ENCODE data around the gene MIPEP.

DNA sequence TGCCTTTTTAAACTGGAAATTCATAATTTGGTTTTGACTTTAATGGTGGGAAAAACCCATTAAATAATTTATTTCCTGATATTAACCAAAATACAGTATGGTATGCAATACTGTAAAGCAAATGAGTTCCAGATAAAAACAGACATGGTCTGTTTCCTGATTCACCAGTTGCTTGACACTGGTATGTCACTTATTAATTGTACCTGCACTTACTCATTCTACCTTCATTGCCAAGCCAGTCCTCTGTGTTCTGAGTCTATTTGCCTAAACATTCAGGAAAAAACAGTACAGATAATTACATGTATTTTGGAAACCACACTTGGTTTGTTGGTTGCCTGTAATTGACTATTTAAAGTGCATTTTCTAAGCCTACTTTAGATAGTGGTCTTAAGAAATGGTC is 159.7 kb downstream of the MIPEP start:
- TF ChIP-seq, protein P1, sequence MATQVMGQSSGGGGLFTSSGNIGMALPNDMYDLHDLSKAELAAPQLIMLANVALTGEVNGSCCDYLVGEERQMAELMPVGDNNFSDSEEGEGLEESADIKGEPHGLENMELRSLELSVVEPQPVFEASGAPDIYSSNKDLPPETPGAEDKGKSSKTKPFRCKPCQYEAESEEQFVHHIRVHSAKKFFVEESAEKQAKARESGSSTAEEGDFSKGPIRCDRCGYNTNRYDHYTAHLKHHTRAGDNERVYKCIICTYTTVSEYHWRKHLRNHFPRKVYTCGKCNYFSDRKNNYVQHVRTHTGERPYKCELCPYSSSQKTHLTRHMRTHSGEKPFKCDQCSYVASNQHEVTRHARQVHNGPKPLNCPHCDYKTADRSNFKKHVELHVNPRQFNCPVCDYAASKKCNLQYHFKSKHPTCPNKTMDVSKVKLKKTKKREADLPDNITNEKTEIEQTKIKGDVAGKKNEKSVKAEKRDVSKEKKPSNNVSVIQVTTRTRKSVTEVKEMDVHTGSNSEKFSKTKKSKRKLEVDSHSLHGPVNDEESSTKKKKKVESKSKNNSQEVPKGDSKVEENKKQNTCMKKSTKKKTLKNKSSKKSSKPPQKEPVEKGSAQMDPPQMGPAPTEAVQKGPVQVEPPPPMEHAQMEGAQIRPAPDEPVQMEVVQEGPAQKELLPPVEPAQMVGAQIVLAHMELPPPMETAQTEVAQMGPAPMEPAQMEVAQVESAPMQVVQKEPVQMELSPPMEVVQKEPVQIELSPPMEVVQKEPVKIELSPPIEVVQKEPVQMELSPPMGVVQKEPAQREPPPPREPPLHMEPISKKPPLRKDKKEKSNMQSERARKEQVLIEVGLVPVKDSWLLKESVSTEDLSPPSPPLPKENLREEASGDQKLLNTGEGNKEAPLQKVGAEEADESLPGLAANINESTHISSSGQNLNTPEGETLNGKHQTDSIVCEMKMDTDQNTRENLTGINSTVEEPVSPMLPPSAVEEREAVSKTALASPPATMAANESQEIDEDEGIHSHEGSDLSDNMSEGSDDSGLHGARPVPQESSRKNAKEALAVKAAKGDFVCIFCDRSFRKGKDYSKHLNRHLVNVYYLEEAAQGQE (IDR thresholded peaks at IDR 0.05; ENCODE audit: borderline replicate concordance) = no peak
- TF ChIP-seq, protein P2, sequence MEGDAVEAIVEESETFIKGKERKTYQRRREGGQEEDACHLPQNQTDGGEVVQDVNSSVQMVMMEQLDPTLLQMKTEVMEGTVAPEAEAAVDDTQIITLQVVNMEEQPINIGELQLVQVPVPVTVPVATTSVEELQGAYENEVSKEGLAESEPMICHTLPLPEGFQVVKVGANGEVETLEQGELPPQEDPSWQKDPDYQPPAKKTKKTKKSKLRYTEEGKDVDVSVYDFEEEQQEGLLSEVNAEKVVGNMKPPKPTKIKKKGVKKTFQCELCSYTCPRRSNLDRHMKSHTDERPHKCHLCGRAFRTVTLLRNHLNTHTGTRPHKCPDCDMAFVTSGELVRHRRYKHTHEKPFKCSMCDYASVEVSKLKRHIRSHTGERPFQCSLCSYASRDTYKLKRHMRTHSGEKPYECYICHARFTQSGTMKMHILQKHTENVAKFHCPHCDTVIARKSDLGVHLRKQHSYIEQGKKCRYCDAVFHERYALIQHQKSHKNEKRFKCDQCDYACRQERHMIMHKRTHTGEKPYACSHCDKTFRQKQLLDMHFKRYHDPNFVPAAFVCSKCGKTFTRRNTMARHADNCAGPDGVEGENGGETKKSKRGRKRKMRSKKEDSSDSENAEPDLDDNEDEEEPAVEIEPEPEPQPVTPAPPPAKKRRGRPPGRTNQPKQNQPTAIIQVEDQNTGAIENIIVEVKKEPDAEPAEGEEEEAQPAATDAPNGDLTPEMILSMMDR (IDR thresholded peaks at IDR 0.05; ENCODE audit: poor library complexity, severe bottlenecking) = no peak
- TF ChIP-seq MXI1 (conservative IDR thresholded peaks at IDR 0.05; ENCODE audit: poor library complexity, severe bottlenecking) (no peak), POLR2AphosphoS5 (IDR thresholded peaks at IDR 0.05) (no peak), EP300 (conservative IDR thresholded peaks at IDR 0.05; ENCODE audit: poor library complexity, severe bottlenecking) (no peak), EZH2 (IDR thresholded peaks at IDR 0.05; ENCODE audit: borderline replicate concordance, insufficient read depth, low read length, poor library complexity, severe bottlenecking) (no peak), RAD21 (conservative IDR thresholded peaks at IDR 0.05) (no peak)

Data from neural cell (in vitro differentiated cells).